Posterior cingulate gyrus (tissue), 11 donors: ENCODE results near the gene TSPAN31.
"Not testable (repeated sequence)": the region's sequence is repeated elsewhere in the genome, so short reads cannot be mapped to it uniquely, and the experiment has no call there.

Experiments used
- DNase-seq, 10 donors: peaks; one replicate each; pipeline versions ENCODE4 v3.0.0 to v3.0.0-alpha.2; 2020 to 2021; ENCODE audit warnings: mixed read lengths in 3 of 10
- intact Hi-C: fragments of 100-400 bp; cut with DNase I; formaldehyde crosslinking; loops from one replicate; pipeline ENCODE4 v1.15.1; 2023

The TSPAN31 gene

GRCh38 chr12:57763881-57764661 is 19.2 kb downstream of the TSPAN31 start:
- intact Hi-C loops = no loop called here
- DNase-seq = no peak

DNA sequence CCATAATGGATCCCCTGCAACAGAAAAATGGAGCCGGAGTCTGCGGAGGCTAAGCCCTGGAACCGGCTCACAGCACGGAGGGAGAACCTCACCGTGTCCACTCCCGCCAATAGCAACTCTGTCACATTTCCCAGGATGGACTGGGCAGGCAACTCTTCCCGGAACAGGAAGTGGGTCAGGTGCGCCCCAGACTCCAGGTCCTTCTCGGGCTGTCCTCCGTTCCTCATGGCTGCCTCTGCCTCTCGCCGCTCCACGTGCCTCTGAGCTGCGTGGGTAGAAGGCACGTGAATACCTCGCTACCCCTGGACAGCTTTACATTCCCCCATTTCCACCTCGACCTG is 19.8 kb downstream of the TSPAN31 start:
- intact Hi-C loops = no loop called here
- no peak for DNase-seq

DNA sequence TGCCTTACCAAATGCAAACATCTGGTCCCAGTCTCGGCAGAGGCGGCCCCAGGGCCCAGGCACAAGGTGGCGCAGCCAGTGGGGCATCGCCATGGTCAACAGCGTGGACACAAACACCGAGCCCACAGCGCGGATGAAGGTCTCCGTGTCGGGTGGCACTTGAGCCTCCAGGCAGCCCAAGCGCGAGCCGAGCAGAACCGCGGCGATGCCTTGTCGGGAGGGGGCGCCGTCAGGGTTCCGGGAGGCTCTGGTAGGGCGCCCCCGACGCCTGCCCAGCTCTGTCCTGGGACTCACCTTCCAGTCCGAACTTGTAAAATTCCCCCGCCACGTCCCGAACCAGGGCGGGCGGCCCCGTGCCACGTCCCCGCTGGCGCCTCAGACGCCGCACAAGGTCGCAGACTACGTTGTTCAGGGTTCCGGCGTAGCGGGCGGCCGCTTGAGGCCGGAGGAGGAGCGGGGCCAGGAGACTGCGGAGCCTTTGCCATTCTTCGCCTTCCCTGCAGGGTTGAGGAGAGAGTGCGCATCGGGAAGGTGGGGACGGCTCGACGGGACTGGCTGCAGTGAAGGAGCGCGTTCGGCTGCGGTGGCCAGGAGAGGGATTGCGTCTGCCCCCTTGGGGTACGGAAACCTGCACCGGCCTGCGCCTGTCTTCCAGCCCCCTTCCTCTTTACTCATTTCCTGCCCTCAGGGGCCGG is 20.3 kb downstream of the TSPAN31 start:
- DNase-seq = peak in 1 of 10 donors; percentile 78
- intact Hi-C loops = no loop called here

DNA sequence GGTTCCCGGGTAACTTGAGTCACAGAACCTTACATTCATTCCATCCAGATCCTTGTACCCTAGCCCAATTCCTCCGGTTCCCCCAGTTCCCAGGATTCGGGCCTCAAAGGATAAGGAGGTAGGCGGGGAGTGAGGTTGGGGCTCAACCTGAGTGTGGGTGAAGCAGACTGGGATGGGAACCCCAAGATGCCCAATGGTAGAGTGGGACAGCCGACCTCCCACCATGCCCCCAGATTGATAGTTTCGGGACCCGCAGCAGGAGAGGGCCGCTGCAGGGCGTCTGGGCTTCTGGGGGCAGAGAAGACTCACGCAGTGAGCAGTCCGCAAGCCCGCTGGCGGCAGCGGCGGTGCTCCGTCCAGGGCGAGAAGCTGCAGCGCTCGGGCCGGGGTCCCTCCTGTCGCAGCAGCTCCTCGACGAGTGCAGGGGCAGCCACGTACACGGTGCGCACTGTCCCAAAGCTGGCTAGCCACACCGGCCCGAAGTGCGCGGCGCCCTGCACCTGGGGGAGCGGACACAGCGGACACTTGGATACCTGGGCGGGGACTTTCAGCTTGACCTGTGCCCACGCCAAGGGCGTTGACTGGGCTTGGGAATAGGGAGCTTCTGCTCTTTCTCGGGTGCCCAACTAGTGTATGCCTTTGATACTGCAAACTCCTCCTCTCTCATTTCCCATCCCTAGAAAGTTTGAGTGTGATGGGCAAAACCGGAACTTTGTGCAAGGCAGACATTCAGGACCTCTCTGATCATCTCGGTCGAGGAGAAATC is 21.0 kb downstream of the TSPAN31 start:
- no peak for DNase-seq
- intact Hi-C loops = no loop called here

DNA sequence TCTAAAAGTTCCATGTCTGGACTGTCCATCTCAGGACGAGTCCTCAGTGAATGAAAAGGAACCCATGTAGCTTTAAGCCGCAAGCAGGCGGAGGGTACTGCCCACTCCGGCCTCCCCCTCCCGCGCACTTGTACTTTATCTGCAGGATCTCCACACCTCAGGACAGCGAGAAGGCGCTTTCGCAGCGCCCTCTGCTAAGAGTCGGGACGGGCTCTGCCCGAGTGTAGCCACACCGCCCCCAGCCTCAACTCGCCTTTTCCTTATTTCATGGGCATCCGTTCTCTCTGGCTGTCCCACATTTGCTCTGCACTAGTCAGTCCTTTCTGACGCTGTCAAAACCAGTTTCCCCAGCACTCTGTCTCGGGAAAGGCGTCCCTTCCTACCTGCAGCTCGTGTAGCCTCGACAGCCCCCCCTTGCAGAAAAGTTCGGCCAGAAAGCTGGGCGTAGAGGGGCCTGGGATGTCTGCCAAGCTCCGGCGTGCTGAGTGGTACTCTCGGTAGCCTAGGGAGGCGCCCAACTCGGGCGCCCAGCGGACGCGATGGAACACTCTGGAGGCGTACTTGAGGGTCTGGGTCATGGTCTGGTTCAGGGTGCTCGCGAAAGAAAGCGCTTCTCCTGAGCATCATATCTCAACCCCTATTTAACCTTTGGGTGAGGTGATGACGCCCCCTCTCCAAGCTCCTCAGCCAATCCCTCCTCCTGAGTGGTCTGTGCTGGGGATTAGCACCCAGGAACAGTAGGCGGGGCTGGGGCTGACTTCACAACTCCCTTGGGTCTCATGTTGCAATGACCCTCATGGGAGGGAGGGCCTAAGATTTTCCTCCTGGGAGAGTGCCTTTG is 21.8 kb downstream of the TSPAN31 start, which contains the start of gene CYP27B1:
CYP27B1 (minus strand) TSS at position 615 of the 841 bp plus-strand sequence; CDS start at position 578, 37 bp downstream.
- intact Hi-C loops = no loop called here
- peak in 1 of 10 donors; percentile 74 for DNase-seq

GRCh38 chr12:57767305-57767698 is 22.5 kb downstream of the TSPAN31 start:
- intact Hi-C loops = no loop called here
- DNase-seq = no peak

DNA sequence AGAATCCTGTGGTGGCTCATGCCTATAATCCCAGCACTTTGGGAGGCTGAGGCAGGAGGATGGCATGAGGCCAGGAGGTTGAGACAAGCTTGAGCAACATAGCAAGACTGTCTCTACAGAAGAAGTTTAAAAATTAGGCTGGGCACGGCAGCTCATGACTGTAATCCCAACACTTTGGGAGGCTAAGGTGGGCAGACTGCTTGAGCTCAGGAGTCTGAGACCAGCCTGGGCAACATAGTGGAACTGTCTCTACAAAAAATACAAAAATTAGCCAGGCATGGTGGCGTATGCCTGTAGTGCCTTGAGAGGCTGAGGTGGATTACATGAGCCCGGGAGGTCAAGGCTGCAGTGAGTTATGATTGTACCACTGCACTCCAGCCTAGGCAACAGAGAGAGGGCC is 23.0 kb downstream of the TSPAN31 start:
- no peak for DNase-seq
- intact Hi-C loops = no loop called here

DNA sequence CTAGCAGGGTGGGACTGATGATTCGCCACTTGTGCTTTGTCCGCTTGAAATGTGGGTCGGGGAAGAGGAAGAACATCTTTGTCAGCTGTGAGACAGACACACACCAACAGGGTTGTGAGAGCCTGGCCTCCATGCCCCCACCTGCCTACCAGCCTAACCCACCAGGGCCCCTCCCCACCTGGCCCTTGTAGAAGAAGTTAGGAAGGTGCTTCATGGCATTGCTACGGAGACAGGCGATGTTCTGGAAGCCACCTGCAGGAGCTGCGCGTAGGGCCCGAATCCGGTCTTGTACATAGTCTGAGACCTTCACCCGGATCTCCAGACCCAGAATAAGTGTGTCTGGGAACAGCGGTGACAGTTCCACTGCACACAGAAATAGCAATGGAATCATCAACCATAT is 24.8 kb downstream of the TSPAN31 start:
- no peak for DNase-seq
- intact Hi-C loops = no loop called here

DNA sequence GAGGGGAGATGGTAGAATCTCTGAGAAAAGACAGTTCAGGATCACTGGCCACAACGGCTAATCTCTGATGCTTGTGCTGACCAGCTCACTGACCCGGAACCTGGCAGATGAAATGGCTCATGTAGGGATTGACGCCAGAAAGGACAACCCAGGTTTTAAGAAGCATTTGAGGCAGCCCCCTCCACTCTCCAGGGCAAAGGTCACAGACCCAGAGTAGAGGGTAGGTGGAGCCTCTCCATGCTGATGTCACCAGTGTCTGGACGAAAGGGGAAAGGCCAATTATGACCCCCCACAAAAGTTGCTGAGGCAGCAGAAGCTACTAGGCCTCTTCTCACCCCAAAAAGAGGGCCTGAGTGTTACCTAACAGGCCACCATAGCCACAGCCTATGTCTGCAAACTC is 25.9 kb downstream of the TSPAN31 start:
- DNase-seq = no peak

GRCh38 chr12:57771236-57771872 is 26.5 kb downstream of the TSPAN31 start:
- peak; percentile 55 to 97 (median 75) for DNase-seq

More for the DNA sequence above, 25.9 kb downstream of the TSPAN31 start:
- intact Hi-C loops = no loop called here

DNA sequence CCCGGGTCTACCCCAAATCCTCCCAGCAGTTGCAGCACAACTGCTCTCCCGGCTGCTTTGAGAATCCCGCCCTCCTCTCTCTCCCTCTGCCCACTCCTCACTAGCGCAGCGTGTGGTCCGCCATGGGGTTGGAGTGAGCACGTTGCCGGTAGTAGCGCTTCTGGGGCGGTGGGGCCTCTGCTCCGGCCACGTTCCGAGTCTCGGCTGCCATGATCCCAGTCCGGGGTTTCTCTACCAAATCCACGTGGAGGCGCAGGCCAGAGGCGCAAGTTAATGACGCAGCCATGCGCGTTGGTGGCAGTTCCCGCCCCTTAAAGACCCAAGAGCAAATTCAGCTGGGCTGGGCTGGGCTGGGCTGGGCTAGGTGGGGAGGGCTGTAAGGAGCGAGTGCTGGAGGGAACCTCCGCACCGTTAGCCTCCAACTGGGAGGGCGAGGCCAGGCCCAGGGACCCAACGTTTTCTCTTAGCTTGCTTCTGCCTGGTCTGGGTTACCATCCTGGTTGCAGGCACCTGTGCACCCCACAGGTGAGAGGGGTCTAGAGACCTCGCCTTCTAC is 27.1 kb downstream of the TSPAN31 start, which contains the start of gene METTL1:
METTL1 (minus strand) TSS at position 233 of the 556 bp plus-strand sequence; CDS start at position 211, 22 bp downstream.
- DNase-seq = peak; percentile 92 to 99 (median 96)
- intact Hi-C loops = loop anchor here (1.0 kb wide), 2 partner anchors 10 to 20 kb away; partner anchors contain the start of genes CDK4 and TSFM

More at GRCh38 chr12:57771236-57771872, 26.5 kb downstream of the TSPAN31 start:
- intact Hi-C loops = no loop called here

DNA sequence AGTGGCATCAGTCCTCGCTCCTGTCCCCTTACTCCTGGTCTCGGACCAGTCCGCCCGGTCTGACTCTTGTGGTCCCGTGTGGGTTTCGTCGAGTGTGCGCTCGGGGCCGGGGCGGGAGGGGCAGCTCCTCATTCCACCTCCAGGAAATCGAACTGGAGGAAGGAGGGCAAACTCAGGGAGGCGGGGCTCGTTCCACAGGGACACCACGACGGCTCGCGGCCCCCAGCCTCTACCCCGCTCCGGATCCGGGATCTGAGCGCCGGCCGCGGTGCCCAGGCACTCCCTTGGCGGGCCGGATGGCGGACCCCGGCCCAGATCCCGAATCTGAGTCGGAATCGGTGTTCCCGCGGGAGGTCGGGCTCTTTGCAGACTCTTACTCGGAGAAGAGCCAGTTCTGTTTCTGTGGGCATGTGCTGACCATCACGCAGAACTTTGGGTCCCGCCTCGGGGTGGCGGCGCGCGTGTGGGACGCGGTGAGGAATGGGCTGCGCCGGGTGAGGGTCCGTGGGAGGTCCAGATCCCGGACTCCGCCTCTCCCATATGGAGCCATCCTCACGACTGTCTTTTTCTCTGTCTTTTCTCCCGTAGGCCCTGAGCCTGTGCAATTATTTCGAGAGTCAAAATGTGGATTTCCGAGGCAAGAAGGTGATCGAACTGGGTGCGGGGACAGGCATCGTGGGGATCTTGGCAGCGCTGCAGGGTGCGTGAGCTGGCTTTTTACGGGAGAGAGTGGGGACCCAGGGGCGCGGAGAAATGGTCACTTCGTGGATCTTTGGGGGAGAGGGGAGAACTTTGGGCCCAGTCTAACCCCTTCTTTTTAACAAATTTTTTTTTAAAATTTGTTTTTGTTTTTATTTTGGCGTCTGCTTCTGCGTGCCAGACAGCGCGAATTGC is 27.8 kb downstream of the TSPAN31 start, which contains the start of gene EEF1AKMT3:
EEF1AKMT3 (plus strand) TSS at position 186 of the 894 bp plus-strand sequence; CDS start at position 297, 111 bp downstream.
- DNase-seq = peak in 6 of 10 donors; percentile 34 to 91 (median 46)
- intact Hi-C loops = loop anchor here (1.0 kb wide), 2 partner anchors 10 to 20 kb away; partner anchors contain the start of genes CDK4 and TSFM

- intact Hi-C loops = not testable (repeated sequence)
- peak in 1 of 10 donors; percentile 72 for DNase-seq
Observed at GRCh38 chr12:57774634-57775033, 29.8 kb downstream of the TSPAN31 start.

GRCh38 chr12:57775044-57775443 is 30.2 kb downstream of the TSPAN31 start:
- intact Hi-C loops = no loop called here
- DNase-seq = no peak

- DNase-seq = no peak
Observed at GRCh38 chr12:57775563-57776246, 30.9 kb downstream of the TSPAN31 start.

DNA sequence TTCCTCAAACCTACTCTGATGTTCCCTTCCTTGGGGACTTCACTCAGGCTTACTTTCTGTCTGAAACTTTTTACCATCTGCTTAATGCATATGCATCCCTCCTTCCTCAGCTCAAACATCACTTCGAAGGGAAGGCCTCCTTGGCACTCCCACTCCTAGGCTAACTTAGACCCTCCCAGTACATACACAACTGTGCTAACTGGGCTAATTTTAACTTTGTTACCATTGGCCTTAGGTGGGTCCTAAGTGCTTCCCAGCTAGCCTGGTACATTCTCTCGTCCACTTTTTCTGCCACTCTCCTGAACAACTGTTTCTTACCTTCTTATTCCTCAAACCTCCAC is 31.4 kb downstream of the TSPAN31 start:
- DNase-seq = no peak
- intact Hi-C loops = no loop called here

More at GRCh38 chr12:57775563-57776246, 30.9 kb downstream of the TSPAN31 start:
- intact Hi-C loops = no loop called here

DNA sequence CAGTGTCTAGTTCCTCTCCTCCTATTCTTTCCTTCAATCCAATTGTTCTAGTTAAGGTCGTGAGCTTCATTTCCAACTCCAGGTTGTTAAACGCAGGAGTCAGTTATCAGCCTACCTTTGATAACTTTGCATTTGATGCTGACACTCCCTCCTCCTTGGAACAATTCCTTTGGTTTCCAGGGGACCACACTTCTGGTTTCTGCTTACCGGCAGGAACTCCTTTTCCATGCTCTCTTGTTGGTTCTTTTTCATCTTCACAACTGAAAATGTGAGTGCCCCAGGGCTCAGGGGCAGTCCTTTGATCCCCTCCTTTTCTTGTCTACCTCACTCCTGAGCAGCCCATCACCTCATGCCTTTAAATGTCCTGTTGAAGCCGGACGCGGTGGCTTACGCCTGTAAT is 32.5 kb downstream of the TSPAN31 start:
- intact Hi-C loops = no loop called here

More for the DNA sequence above, 32.5 kb downstream of the TSPAN31 start:
- no peak for DNase-seq
